HUES48 (cell line): ENCODE measurements around the gene S100A4.

Source experiments
- H3K27ac ChIP-seq: one replicate; pipeline ENCODE4 v1.7.0; 2013; ENCODE audit warnings: low read depth, low read length, inconsistent platforms
- H3K27me3 ChIP-seq: 2 replicates; pipeline ENCODE4 v1.6.1; 2013; ENCODE audit warnings: mild to moderate bottlenecking, low read length; ENCODE audit not compliant: control insufficient read depth, insufficient read depth
- H3K36me3 ChIP-seq: 2 replicates; pipeline ENCODE4 v1.6.1; 2013; ENCODE audit warnings: low read length; ENCODE audit not compliant: control insufficient read depth, insufficient read depth
- H3K4me1 ChIP-seq: 2 replicates; pipeline ENCODE4 v1.6.1; 2013; ENCODE audit warnings: mild to moderate bottlenecking, low read length; ENCODE audit not compliant: control insufficient read depth, insufficient read depth
- H3K4me3 ChIP-seq: 2 replicates; pipeline ENCODE4 v1.5.1; 2013; ENCODE audit warnings: mild to moderate bottlenecking, low read depth, low read length
- H3K9ac ChIP-seq: 2 replicates; pipeline ENCODE4 v1.6.1; 2013; ENCODE audit warnings: mild to moderate bottlenecking, low read depth, low read length, moderate library complexity
- H3K9me3 ChIP-seq: 2 replicates; pipeline ENCODE4 v1.6.1; 2013; ENCODE audit warnings: low read length; ENCODE audit not compliant: control insufficient read depth, insufficient read depth

The S100A4 gene

DNA sequence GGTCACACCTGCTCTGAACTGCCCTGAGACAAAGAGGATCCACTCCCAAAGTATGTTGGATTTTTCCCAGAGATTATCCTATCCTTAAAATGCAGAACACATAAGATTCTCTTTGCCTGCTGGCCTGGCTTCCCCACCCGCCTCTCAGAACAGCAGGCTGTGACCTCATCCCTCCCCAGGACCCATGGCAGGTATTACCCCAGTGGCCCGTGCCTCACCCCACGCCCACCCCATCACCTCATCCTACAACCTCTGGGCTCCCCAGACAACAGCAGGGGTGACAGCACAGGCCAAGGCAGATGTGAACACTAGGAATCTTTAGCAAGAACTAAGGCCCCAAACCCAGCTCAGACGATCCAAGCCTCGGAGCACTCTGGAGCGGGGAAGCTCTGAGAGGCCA lies 50.1 kb downstream of the S100A4 start:
- Histone ChIP-seq H3K4me3 (no peak overlapping the region), H3K9me3 (no peaks in the 10 kb centered on the region), H3K9ac (no peak overlapping the region), H3K27ac (no peak overlapping the region), H3K27me3 (no peaks in the 10 kb centered on the region), H3K36me3 (no peaks in the 10 kb centered on the region), H3K4me1 (0 out of 2 replicates have a peak, but pooled peaks cover 3% of the 10 kb centered on the region)

DNA sequence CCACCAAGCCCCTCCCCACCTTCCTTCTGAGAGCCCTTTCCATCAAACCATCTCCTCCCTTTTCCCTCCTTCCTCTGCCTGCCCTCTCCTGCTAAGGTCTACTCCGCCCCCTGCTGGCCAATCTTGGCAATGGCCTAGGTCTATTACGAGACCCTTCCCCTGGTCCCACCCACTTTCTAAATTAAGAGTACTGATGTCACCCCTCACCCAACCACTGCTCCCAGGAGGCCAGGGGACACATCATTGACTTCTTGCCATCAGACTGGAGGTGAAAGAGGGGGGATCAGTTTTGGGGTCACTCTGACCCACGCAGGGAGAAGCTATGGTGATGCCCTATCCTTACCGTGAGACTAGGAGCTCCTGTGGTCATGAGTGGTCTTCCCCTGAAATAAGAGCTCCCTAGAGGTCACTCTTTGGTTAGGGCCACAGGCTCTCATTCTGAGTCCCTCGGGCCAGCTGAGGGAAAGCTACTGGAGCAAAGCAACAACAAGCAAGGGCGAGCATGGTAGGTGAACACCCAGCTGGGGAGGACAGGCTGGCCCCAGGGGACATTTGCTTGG lies 50.5 kb downstream of the S100A4 start:
- H3K27me3 ChIP-seq: no peaks in the 10 kb centered on the region
- H3K27ac ChIP-seq: no peak overlapping the region

More for the DNA sequence above, 50.5 kb downstream of the S100A4 start:
- 0 out of 2 replicates have a peak, but pooled peaks cover 3% of the 10 kb centered on the region for H3K4me1 ChIP-seq
- H3K9me3 ChIP-seq: no peaks in the 10 kb centered on the region
- no peaks in the 10 kb centered on the region for H3K36me3 ChIP-seq
- H3K9ac ChIP-seq: no peak overlapping the region
- no peak overlapping the region for H3K4me3 ChIP-seq
